B cell (primary cell): ENCODE results near the gene CRTC1. TPM values are rescaled to one million over a fixed set of nuclear protein-coding genes. Genes with fewer than 3 reads are reported as not detected.

Experiments used
- ATAC-seq: fragments of 200-7000 bp; cut with Tn5 transposase; one replicate; pipeline ENCODE4 v1.10.0; 2021; ENCODE audit warnings: low read depth, mild to moderate bottlenecking, moderate number of reproducible peaks, moderate library complexity
- CTCF ChIA-PET: fragments of 350-600 bp; sonication (Branson Sonifier 250); formaldehyde crosslinking; loops from one replicate; lab custom pipeline; 2021; ENCODE audit warnings: antibody characterized with exemption, inconsistent platforms; lab: Charles Lee
- POLR2A ChIA-PET: fragments of 350-600 bp; sonication (Branson Sonifier 250); formaldehyde crosslinking; loops from one replicate; lab custom pipeline; 2021; ENCODE audit warnings: antibody characterized with exemption; lab: Charles Lee
- DNase-seq: peaks from one replicate; pipeline ENCODE4 v3.0.0; 2013
- H2AFZ ChIP-seq: 2 replicates; pipeline ENCODE4 v1.6.1; 2012; ENCODE audit warnings: mild to moderate bottlenecking, low read depth, low read length; ENCODE audit not compliant: insufficient read depth, poor library complexity, severe bottlenecking
- H3K27ac ChIP-seq, 2 donors: 1 replicate in 1 of 2; 2 replicates in 1 of 2; pipeline ENCODE4 v1.5.1; 2012 to 2013; ENCODE audit warnings: low read length in 2 of 2, mild to moderate bottlenecking in 2 of 2, moderate library complexity in 1 of 2
- H3K27me3 ChIP-seq, 4 experiments: fragments of 200-600 bp in 1 of 4; sonication (generic) in 1 of 4; replicated peaks in 1 of 4; 1 replicate in 2 of 4; 2 replicates in 2 of 4; pipeline versions ENCODE4 v1.6.1 to v1.7.0; 2013 to 2016; ENCODE audit warnings: low read length in 3 of 4, mild to moderate bottlenecking in 2 of 4, mixed read lengths in 1 of 4, moderate library complexity in 1 of 4; ENCODE audit not compliant: insufficient read depth in 4 of 4, control insufficient read depth in 3 of 4; ENCODE audit errors: control extremely low read depth in 1 of 4
- H3K36me3 ChIP-seq, 2 experiments: replicated peaks in 1 of 2; 1 replicate in 1 of 2; 2 replicates in 1 of 2; pipeline versions ENCODE4 v1.6.1 to v1.7.1; 2013; ENCODE audit warnings: low read length in 1 of 2; ENCODE audit not compliant: insufficient read depth in 2 of 2, control insufficient read depth in 1 of 2; ENCODE audit errors: control extremely low read depth in 1 of 2, extremely low read depth in 1 of 2
- H3K4me1 ChIP-seq, 2 donors: fragments of 200-600 bp in 1 of 2; sonication (generic) in 1 of 2; 1 replicate in 1 of 2; 2 replicates in 1 of 2; pipeline versions ENCODE4 v1.5.1 to v1.6.1; 2013 to 2017; ENCODE audit warnings: low read length in 2 of 2; ENCODE audit not compliant: control insufficient read depth in 2 of 2, insufficient read depth in 2 of 2
- H3K4me2 ChIP-seq: replicated peaks from 2 replicates; pipeline ENCODE3; 2012; ENCODE audit warnings: mild to moderate bottlenecking, low read depth, low read length; ENCODE audit not compliant: poor library complexity, severe bottlenecking
- H3K4me3 ChIP-seq, 5 experiments: fragments of 200-600 bp in 1 of 5; sonication (generic) in 1 of 5; 1 replicate in 3 of 5; 2 replicates in 2 of 5; pipeline versions ENCODE4 v1.5.1 to v1.7.0; 2011 to 2016; ENCODE audit warnings: low read length in 4 of 5, mild to moderate bottlenecking in 4 of 5, low read depth in 2 of 5, control low read depth in 1 of 5, moderate library complexity in 1 of 5; ENCODE audit not compliant: insufficient read depth in 1 of 5; ENCODE audit errors: control extremely low read depth in 1 of 5, extremely low read depth in 1 of 5
- H3K79me2 ChIP-seq: fragments of 200-600 bp; sonication (generic); one replicate; pipeline ENCODE4 v1.6.0; 2016; ENCODE audit warnings: low read length; ENCODE audit not compliant: control insufficient read depth, insufficient read depth
- H3K9ac ChIP-seq: fragments of 200-600 bp; sonication (generic); 2 replicates; pipeline ENCODE4 v1.6.1; 2017; ENCODE audit warnings: mild to moderate bottlenecking, low read length, moderate library complexity
- H3K9me3 ChIP-seq, 3 donors: one replicate each; pipeline versions ENCODE4 v1.6.1 to v1.7.1; 2013; ENCODE audit warnings: low read length in 2 of 3; ENCODE audit not compliant: control insufficient read depth in 2 of 3, insufficient read depth in 1 of 3; ENCODE audit errors: control extremely low read depth in 1 of 3
- H4K20me1 ChIP-seq: 2 replicates; pipeline ENCODE4 v1.6.0; 2012; ENCODE audit warnings: mild to moderate bottlenecking, low read length; ENCODE audit not compliant: insufficient read depth, control insufficient read depth, poor library complexity, severe bottlenecking
- H3K27ac Mint-ChIP-seq: one replicate; pipeline ENCODE4 v1.8.0; 2021; ENCODE audit warnings: mixed read lengths
- H3K27me3 Mint-ChIP-seq: one replicate; pipeline ENCODE4 v1.8.0; 2021; ENCODE audit warnings: mixed read lengths
- H3K4me1 Mint-ChIP-seq: one replicate; pipeline ENCODE4 v1.8.0; 2021; ENCODE audit warnings: mixed read lengths
- H3K4me3 Mint-ChIP-seq: one replicate; pipeline ENCODE4 v1.8.0; 2021; ENCODE audit warnings: mixed read lengths
- H3K9me3 Mint-ChIP-seq: one replicate; pipeline ENCODE4 v1.8.0; 2022; ENCODE audit warnings: mixed read lengths; ENCODE audit not compliant: insufficient read depth
- EZH2 ChIP-seq: IDR thresholded peaks from 2 replicates; pipeline ENCODE4 v1.6.1; 2012; ENCODE audit warnings: borderline replicate concordance, low read depth, mild to moderate bottlenecking, moderate library complexity, low read length; ENCODE audit not compliant: insufficient read depth, poor library complexity, severe bottlenecking
- WGBS: methylation state at CpG from one replicate; pipeline ENCODE4 v1.1.5; 2013; ENCODE audit warnings: missing lambda C conversion rate; ENCODE audit not compliant: insufficient coverage; 5-methylcytosine and 5-hydroxymethylcytosine counted together
- intact Hi-C: fragments of 100-400 bp; cut with micrococcal nuclease; formaldehyde crosslinking; loops from one replicate; pipeline ENCODE4 v1.10.0; 2022
- polyA plus RNA-seq: library from polyadenylated mRNA; depleted of rRNA; stranded (reverse); fragments of >200 nt; gene quantifications from 2 replicates; pipeline ENCODE4 v1.2.3, GENCODE V29; 2012
- total RNA-seq, 2 donors: library from RNA; stranded (reverse); fragments of 120-200 nt in 1 of 2; gene quantifications; 1 replicate in 1 of 2; 2 replicates in 1 of 2; pipeline versions ENCODE4 v1.2.3 to v1.2.4, GENCODE V29; 2013 to 2022
- TF ChIP-seq, protein P1 (sequence below): fragments of 200-600 bp; IDR thresholded peaks from one replicate; pipeline ENCODE4 v1.8.0; 2022; ENCODE audit warnings: antibody characterized with exemption, mild to moderate bottlenecking

Gene CRTC1
- total and polyA plus RNA-seq, 2 donors (not counting 1 experiment from before 2014, with no cell fraction given), result 15.9 to 30.1 TPM

DNA sequence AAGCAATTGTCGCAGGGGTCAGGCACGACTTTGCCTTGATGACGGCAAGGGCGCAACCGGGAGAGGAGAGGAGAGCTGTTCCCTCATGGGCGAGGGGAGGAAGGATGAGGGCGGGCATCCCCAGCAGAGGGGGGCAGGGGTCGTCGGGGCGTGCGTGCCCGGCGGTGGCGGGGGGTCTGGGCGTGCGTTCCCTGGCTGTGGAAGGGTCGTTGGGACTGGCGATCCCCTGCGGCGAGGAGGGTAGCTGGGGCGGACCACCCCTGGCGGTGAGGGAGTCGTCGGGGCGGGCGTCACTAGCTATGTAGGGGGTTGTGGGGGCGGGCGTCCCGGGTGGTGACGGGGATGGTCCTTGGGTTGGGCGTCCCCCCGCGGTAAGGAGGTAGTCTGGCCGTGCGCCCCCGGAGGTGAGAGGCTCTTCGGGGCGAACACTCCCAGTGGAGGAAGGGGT, 106.0 kb downstream of the CRTC1 start:
- CTCF ChIA-PET, result no interaction called here
- Histone ChIP-seq H3K27ac (no peak overlapping the region), H3K4me3 (peak overlapping the region in 4 of 5 experiments; percentile 19 to 53 (median 38)), H4K20me1 (peaks cover 12% of the 10 kb centered on the region), H3K4me2 (peak overlapping the region; percentile 91), H3K27me3 (peaks cover 0 to 85% (median 37%) of the 10 kb centered on the region in 4 experiments), H3K36me3 (no peaks in the 10 kb centered on the region), H2AFZ (peak overlapping the region; percentile 65), H3K4me1 (peaks cover 46 to 52% of the 10 kb centered on the region in 2 donors), H3K9me3 (peaks cover 0 to 62% (median 0%) of the 10 kb centered on the region in 3 donors), H3K9ac (peak overlapping the region; percentile 59), H3K79me2 (no peaks in the 10 kb centered on the region)
- POLR2A ChIA-PET, result no interaction called here
- intact Hi-C loops, result loop anchor here (5.0 kb wide), 2 partner anchors 43 to 152 kb away; partner anchors contain the start of genes KLHL26 and UPF1
- TF ChIP-seq, protein P1, sequence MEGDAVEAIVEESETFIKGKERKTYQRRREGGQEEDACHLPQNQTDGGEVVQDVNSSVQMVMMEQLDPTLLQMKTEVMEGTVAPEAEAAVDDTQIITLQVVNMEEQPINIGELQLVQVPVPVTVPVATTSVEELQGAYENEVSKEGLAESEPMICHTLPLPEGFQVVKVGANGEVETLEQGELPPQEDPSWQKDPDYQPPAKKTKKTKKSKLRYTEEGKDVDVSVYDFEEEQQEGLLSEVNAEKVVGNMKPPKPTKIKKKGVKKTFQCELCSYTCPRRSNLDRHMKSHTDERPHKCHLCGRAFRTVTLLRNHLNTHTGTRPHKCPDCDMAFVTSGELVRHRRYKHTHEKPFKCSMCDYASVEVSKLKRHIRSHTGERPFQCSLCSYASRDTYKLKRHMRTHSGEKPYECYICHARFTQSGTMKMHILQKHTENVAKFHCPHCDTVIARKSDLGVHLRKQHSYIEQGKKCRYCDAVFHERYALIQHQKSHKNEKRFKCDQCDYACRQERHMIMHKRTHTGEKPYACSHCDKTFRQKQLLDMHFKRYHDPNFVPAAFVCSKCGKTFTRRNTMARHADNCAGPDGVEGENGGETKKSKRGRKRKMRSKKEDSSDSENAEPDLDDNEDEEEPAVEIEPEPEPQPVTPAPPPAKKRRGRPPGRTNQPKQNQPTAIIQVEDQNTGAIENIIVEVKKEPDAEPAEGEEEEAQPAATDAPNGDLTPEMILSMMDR, result no peak
- TF ChIP-seq EZH2, result no peak
- Mint-ChIP-seq H3K4me1 (peaks cover 47% of the 10 kb centered on the region), H3K27ac (peak overlapping the region; percentile 34), H3K27me3 (peaks cover 62% of the 10 kb centered on the region), H3K4me3 (peak overlapping the region; percentile 92), H3K9me3 (no peaks in the 10 kb centered on the region)
- DNase-seq (no peak), ATAC-seq (no peak)
- 5% methylated on average over 35 of the region's 38 CpGs for WGBS

DNA sequence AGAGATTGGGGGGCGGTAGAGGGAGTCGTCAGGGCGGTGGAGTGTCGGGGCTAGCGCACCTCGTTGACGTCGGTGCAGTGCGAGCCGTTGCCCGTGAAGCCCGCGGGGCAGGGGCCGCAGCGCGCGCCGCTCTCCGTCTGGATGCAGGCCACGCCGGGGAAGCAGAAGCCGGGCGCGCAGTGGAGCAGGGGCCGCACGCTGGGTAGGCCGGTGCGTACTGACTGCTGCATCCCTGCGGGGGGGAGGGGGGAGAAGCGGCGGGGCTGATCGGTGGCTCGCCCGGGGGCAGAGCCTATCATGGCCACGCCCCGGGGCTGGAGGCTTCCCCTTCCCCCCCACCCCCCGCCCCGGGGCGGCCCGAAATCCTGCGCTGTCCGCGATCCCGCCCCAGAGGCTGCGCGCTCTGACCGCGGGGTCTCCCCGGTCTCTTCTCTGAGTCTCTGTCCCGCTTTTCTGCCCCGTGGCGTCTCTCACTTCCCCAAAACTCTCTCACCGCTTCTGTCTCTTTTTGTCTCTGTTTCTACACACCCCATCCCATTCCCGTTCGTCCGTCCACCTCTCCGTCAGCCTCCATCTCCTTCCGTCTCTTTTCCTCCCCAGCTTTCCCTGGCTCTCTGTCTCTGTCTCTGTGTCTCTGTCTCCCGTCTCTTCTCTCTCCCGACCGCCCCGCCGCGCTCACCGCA, 106.5 kb downstream of the CRTC1 start:
- ChIA-PET POLR2A (no interaction called here), CTCF (no interaction called here)
- peak overlapping the region; percentile 91 for H3K4me2 ChIP-seq
- H3K27me3 Mint-ChIP-seq, result peaks cover 59% of the 10 kb centered on the region
- peak overlapping the region; percentile 65 for H2AFZ ChIP-seq
- H3K79me2 ChIP-seq, result no peaks in the 10 kb centered on the region
- peak overlapping the region in 4 of 5 experiments; percentile 19 to 53 (median 38) for H3K4me3 ChIP-seq
- peak overlapping the region; percentile 59 for H3K9ac ChIP-seq
- peaks cover 0 to 57% (median 0%) of the 10 kb centered on the region in 3 donors for H3K9me3 ChIP-seq
- H4K20me1 ChIP-seq, result peaks cover 12% of the 10 kb centered on the region
- peak overlapping the region; percentile 92 for H3K4me3 Mint-ChIP-seq
- H3K36me3 ChIP-seq, result no peaks in the 10 kb centered on the region
- WGBS, result 1% methylated on average over 47 of the region's 65 CpGs
- no peak overlapping the region for H3K27ac ChIP-seq
- peaks cover 0 to 83% (median 38%) of the 10 kb centered on the region in 4 experiments for H3K27me3 ChIP-seq
- peak overlapping the region; percentile 67 for H3K27ac Mint-ChIP-seq
- no peaks in the 10 kb centered on the region for H3K9me3 Mint-ChIP-seq
- peaks cover 44% of the 10 kb centered on the region for H3K4me1 Mint-ChIP-seq
- DNase-seq (peak; percentile 74), ATAC-seq (peak; percentile 55)
- TF ChIP-seq, protein P1, result no peak
- no peak for TF ChIP-seq EZH2
- intact Hi-C loops, result loop anchor here (5.0 kb wide), 2 partner anchors 42 to 153 kb away; partner anchors contain the start of genes KLHL26 and UPF1
- H3K4me1 ChIP-seq, result peaks cover 46 to 49% of the 10 kb centered on the region in 2 donors
